Stimulated activated CD4-positive, alpha-beta T cell treated with anti-CD3 and anti-CD28 coated beads, Interleukin-2, amount 100 ng/mL, for 4 hours (primary cell): ENCODE data around the gene PRKCD.
A peak's percentile ranks its signal among the peaks of the same experiment; 100 is the strongest.

Experiments
- DNase-seq: peaks from one replicate; pipeline ENCODE4 v3.0.0-alpha.2; 2020; ENCODE audit warnings: low read depth

The PRKCD gene

GRCh38 chr3:53217175-53217574 lies 56.2 kb downstream of the PRKCD start:
- DNase-seq: no peak

GRCh38 chr3:53218131-53218530 lies 57.1 kb downstream of the PRKCD start:
- no peak for DNase-seq

- DNase-seq: peak; percentile 56
These were observed 59.0 kb downstream of the PRKCD start for GRCh38 chr3:53219895-53220483.

- DNase-seq: no peak
These were observed 60.3 kb downstream of the PRKCD start for GRCh38 chr3:53221345-53221744.

- no peak for DNase-seq
These were observed 60.8 kb downstream of the PRKCD start for GRCh38 chr3:53221827-53222182.

GRCh38 chr3:53222183-53222901 lies 61.3 kb downstream of the PRKCD start:
- no peak for DNase-seq

- no peak for DNase-seq
These were observed 62.0 kb downstream of the PRKCD start for GRCh38 chr3:53223025-53223424.

GRCh38 chr3:53223541-53223966 lies 62.5 kb downstream of the PRKCD start:
- no peak for DNase-seq

DNA sequence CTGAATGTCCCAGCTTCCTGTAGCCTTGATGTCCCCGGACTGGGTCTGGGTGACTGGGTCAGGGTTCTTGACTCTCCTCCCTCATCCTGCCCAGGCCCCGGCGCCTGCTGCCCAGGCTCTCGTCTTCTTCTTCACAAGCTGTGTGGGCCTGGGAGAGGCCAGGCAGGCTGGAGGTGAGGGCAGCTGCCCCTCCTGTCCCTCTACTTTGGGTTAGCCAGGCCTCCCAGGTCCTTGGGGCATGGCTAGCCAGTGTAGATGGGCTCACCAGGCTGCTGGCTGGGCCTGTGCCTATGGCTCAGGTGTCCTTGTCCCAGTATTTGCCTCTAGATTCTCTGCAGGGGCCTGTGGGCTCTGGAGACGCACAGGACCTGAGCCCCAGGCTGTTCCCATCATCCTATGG lies 63.0 kb downstream of the PRKCD start:
- DNase-seq: no peak

DNA sequence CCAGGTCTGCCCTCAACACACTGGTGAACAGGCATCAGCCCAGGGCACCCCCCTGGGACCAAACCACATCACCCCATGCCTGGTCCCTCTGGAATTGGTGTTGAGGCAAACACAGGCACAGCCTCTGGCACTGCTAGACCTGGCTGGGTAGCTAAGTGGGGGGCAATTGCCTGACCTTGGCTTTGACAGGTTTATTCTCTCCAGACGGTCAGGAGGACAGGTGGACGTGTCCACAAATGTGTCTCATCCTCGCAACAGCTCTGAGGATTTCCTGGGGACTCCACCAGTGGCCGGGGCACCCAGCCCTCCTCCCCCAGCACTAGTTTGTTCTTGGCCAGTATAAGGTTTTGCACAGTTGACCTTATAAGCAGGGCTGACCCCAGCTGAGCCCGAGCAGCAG lies 63.5 kb downstream of the PRKCD start:
- no peak for DNase-seq

GRCh38 chr3:53225181-53225580 lies 64.2 kb downstream of the PRKCD start:
- no peak for DNase-seq

DNA sequence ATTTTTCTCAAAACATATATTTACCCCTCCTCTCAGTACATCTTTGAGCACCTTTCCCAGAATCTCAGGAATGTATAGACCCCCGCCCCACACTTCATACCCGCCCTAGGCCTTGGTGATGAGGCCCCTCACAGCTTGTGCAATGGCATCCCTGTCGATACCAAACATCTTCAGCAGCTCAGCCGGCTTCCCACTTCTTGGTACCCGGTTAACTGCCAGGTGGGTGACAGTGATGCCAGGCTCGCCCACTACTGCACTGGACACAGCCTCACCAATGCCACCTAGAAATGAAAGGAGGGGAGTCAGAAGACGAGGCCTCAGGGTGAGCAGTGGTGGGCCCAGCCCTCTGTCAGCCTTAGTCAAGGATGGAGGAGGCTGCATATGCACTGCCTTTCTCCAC lies 64.6 kb downstream of the PRKCD start:
- DNase-seq: no peak

DNA sequence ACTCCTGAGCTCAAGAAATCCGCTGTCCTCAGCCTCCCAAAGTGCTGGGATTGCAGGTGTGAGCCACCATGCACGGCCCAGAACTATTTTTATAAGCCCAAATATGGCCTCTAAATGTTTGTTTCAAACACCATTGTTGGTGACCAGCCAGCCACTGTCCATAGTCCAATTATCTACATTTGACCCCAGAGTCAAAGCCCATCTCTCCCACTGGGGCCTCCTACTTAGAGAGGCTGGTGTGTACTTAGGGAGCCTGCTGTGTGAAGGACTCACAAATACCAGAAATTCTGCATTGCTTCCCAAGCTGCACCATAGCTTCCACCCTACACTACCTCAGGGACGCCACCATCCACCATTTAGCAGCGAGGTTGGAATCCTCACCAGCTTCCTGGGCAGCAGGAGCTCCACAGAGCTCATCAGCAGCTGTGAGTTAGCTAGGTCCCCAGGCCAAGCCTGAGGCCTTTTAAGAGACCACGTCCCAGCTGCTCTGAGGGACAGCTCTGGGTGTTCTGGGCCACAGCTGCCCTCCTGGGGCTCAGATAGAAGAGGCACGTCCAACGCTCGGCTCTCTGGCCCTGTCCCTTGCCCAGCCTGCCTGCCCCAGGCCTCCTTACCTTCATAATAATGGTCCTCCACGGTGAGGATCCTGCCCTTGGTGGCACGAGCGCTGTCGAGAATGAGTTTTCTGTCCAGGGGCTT lies 65.3 kb downstream of the PRKCD start:
- no peak for DNase-seq

DNA sequence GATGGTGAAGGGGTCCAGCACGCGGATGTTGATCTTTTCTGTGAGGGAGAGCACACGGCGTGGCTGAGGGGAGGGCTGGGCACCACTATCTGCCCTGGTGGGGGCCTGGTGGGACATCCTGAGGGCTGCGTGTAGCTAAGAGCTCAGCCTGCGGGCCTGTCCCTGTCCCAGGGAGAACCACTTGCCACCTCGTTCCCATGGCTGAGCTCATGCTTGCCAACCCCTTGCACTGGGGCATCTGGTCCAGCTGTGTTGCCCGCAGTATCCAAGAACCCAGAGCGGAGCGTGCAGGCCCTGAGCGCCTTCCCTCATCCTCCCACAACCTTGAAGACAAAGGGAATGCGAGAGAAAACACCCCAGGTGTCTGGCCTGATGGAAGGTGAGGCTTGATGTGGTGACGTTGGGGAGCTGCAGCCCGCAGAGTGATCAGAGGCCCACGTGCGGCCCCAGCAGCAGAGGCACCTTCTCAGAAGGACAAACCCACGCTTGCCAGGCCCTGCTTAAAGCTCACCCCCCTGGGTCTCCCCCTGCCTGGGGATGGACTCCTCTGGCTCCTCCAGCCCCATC lies 65.9 kb downstream of the PRKCD start:
- DNase-seq: no peak

- DNase-seq: no peak
These were observed 67.2 kb downstream of the PRKCD start for GRCh38 chr3:53227993-53228885.

- DNase-seq: no peak
These were observed 68.2 kb downstream of the PRKCD start for GRCh38 chr3:53229171-53229570.

- no peak for DNase-seq
These were observed 68.6 kb downstream of the PRKCD start for GRCh38 chr3:53229606-53230005.

- no peak for DNase-seq
These were observed 69.1 kb downstream of the PRKCD start for GRCh38 chr3:53230041-53230621.

- DNase-seq: no peak
These were observed 69.8 kb downstream of the PRKCD start for GRCh38 chr3:53230789-53231188.

DNA sequence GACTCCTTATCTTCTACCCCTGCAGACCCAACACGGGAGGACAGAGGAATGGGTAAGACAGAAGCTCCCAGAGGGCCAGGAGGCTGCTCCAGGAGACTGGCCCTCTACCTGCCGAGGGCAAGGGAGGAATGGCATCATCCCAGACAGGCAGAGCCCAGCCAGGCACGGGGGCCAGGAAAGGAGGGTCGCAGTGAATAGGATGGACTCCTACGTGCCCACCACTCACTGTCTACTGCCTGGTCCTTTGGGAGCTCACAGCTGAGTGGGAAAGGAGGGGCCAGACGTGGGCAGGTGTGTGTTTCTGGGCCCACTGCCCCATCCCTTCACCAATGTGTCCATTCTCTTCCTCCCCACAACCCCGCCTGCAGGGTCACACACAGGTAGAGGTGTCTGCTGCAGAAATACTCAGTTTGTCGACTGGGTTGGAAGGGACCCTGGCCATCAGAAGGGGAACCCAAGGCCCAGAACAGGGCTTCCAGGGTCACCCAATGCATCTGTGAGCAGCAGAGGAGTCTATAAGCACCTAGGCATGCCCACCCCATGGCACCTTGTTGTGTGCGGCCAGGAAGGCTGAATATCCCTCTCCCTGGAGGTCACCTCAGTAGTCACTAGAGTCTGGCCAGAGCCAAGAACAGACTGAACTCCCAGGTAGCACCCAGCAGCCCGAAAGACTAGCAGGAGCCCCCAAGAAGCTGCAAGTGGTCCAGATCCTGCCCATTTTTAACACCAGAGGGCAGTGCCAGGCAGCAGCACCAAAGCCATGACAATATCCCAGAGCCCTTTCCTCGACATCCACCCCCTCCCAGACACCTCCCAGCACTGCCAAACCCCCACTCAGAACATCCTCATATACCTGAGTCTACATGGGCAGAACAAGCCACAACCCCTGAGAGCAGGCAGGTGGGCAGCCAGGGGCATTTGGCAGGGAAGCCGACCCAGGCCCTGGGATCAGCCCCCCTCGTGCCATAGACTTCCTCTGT lies 70.8 kb downstream of the PRKCD start:
- DNase-seq: no peak
